Measurements from ENCODE around the gene ITGA1.
A peak's percentile ranks its signal among the peaks of the same experiment; 100 is the strongest.
"Not testable (repeated sequence)": the region's sequence is repeated elsewhere in the genome, so short reads cannot be mapped to it uniquely, and the experiment has no call there.

The ITGA1 gene

DNA sequence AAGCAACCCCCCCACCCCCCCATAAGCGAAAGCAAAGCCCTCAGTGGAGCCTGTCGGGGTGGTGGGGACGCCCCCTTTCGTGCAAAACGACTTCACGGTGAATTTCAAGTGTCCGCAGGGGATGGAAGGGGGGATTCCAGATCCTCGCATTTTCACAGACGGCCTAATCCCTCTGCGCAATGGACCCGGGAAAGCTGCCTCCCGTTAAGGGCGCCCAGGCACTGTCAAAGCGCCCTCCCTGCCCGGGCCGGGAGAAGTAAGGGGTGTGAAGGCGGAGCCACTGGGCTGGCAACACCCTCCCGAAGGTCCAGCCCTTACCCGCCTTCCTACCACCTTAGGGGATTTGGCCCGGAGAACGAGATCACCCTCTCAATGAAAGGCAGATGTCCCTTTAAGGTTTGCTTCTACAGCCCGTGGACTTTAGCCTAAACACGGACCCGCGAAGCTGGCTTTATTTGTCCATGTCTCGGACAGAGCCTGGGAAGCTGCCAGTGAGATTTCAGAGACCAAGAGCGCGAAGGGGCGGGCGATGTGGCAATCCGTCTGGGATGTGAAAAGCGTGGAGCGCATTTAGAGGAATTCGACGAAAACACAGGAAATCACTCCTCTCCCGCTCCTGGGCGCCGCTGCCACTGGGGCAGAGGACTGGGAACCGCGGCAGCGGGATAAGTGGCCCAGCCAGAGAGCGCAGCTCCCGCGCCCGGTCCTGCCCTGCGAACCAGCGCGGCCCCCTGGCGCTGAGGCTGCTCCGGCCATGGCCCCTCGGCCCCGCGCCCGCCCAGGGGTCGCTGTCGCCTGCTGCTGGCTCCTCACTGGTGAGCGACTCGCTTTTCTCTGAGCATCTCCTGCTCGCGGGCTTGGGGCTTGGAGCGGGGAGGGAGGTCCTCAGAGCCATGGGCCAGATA, at the start of gene ITGA1, which contains the start of gene PELO:
TSS of gene ITGA1 (plus strand) at position 317 of the 905 bp plus-strand sequence. CDS start at position 755, 438 bp downstream.
TSS of gene PELO (plus strand) at position 317 of the 905 bp plus-strand sequence. CDS start 12,479 bp downstream, outside the sequence.
- DNase-seq, result peak; percentile 30 to 69

DNA sequence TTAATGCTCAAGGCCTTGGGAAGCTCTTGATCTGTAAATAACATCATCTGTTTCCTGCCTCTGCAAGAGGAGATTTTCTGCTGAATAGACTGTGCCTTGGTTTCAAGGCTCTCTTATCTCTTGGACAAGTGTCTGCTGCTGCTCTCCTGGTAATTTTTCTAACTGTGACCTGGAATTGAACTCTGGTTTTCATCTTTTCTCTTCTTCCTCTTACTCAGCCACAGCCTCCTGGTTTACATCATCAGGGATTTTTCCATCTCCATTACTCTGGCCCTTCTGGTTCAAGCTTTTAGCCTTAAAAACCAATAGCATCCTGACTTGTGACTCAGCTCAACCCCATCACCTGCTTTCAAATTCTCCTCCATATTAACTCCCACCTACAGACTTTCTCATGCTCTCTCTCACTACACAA, 49.6 kb upstream of the ITGA1 start:
- DNase-seq, result no peak

DNA sequence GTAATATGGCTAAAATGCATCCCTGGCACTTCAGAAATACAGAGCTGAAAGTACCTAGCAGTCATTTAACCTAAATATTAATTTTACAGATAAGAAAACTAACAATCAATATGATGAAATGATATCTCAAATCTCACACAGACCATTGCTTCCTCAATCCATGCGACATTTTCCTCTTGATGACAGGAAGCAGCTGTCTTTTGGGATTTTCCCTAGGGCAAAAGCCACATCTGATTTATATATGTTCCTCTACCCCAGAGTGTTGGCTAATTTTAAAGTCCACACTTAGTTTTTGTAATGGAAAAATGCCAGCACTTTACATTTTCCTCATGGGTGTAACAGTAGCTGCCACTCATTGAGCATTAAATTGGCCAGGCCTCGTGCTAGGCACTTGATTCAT, 47.7 kb upstream of the ITGA1 start:
- no peak for DNase-seq

GRCh38 chr5:52743012-52743411, 44.7 kb upstream of the ITGA1 start:
- DNase-seq, result no peak

GRCh38 chr5:52743529-52743928, 44.2 kb upstream of the ITGA1 start:
- no peak for DNase-seq

- no peak for DNase-seq
Observed at GRCh38 chr5:52743970-52744369, 43.7 kb upstream of the ITGA1 start.

DNA sequence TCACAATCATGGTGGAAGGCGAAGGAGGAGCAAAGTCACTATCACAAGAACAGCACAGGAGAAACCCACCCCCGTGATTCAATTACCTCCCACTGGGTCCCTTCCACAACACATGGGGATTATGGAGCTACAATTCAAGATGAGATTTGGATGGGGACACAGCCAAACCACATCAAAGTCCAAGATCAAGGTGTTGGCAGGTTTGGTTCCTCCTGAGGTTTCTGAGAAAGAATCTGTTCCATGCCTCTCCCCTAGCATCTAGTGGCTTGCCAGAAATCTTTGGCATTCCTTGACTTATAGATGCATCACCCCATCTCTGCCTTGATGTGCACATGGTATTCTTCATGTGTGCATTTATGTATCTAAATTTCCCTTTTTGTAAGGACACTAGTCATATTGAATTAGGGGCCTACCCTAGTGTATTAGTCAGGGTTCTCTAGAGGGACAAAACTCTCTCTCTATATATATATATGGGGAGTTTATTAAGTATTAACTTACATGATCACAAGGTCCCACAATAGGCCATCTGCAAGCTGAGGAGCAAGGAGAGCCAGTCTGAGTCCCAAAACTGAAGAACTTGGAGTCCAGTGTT, 42.8 kb upstream of the ITGA1 start:
- DNase-seq, result not testable (repeated sequence)

DNA sequence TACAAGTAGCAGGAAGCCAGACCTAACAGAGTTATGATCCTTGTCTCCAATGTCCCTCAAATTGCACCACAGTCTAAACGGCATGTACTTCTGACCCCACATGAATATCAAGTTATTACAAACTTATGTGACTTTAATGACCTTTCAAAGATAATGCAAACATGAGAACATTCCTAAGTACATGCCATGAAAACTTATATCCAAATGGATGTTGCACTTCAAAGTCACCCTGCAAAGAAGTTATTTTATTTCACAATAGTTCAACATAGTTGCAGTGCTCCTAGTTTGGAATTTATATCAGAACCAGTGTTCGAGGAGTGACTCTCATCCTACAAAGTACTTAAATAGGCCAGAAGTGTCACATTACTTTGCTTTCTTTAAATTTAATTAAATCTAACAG, 41.2 kb upstream of the ITGA1 start:
- no peak for DNase-seq

DNA sequence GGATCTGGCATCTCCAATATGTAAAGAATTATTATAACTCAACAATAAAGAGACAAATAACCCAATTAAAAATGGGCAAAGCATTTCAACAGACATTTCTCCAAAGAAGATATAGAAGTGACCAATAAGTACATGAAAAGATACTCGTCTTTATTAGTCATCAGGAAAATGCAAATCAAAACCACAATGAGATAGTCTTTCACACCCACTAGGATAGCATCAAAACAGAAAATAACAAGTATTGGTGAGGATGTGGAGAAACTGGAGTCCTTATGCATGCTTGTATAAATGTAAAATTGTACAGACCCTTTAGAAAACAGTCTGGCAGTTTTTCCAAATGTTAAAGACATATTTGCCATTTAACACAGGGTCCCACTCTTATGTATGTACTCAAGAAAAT, 39.1 kb upstream of the ITGA1 start:
- DNase-seq, result no peak

DNA sequence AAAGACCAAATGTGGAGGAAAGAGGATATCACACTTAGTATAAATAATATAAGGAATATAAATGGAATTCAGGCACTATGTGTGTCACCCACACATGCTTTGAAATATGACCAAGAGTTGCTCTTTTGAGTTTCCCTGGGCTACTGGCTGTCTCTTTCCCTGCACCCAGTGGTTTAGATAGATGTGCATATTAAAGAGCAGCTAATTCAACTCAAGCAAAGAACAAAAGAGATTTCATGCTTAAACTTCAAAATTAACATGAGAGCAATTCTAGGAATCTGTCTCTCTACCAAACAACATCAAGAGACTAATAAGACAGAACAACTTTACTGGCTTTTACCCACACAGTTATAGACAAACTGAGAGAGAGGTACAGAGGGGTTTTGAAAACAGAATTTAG, 38.0 kb upstream of the ITGA1 start:
- DNase-seq, result no peak

DNA sequence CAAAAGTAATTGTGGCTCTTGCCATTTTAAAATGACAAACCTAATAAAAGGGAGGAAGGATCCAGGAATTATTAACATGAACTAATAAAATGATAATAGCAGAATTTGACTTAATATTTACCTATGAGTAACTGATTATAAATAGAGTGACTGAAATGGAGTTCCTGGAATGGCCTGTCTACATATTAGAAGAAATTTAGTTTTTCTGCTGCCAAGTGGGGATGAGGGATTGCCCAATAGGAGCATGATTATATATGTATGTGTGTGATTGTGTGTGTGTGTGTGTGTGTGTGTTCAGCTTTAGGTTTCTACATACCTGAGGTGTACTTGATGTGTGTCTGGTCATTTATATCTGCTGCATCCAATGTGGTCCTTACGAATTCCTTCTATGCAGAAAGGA, 36.6 kb upstream of the ITGA1 start:
- no peak for DNase-seq

DNA sequence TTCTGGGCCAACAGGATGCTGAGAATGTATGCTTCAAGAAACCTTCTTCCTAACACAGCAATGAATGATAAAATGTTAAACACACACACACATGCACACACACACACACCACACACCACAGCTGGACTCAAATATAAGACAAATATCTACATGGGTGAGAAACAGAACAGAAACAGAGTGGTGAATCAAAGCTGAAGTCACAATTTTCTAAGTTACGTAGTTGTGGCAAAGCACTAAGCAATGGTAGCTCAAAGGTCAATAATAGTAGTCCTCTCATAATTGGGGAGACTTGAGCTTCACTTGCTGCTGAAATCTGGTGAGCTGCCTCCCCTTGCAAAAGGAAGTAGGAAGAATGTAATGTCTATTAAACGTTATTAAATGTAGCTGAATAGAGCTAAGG, 33.7 kb upstream of the ITGA1 start:
- no peak for DNase-seq

GRCh38 chr5:52757527-52757926, 30.2 kb upstream of the ITGA1 start:
- no peak for DNase-seq

GRCh38 chr5:52758014-52758413, 29.7 kb upstream of the ITGA1 start:
- DNase-seq, result no peak

DNA sequence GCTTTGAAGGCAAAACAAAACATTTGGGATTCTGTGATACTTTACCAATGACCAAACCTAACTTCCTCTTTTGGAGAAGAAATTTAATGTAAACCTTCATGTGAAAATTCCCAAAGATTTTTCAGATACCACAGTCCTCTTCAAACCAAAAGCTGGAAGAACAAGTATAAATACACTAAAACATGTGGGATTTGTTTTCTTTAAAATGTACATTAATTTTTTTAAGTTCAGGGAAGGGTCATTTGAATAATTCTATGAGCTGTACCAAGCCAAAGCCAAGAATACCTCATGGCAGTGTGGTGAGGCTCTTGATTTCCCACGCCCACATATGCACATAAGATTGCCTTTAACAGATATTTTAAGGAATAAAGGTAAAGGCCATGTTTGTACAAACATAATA, 28.4 kb upstream of the ITGA1 start:
- no peak for DNase-seq

- DNase-seq, result no peak
Observed at GRCh38 chr5:52760695-52761366, 26.9 kb upstream of the ITGA1 start.

- DNase-seq, result no peak
Observed at GRCh38 chr5:52767217-52767743, 20.4 kb upstream of the ITGA1 start.

GRCh38 chr5:52767766-52768480, 19.8 kb upstream of the ITGA1 start:
- no peak for DNase-seq

DNA sequence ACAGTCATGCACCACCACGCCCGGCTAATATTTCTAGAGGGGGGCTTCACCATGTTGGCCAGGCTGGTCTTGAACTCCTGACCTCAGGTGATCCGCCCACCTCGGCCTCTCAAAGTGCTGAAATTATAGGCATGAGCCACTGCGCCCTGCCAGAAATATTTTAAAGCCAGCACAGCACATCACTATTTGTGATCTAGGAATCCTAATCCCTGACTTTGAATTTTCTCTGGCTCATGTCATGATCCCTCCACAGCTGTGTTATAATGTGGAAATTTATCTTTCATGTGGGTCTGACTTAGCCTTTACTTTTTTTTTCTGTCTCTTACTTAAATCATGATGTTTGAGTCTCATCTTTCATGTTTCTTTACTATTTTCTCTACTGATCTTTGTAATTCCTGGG, 18.7 kb upstream of the ITGA1 start:
- DNase-seq, result no peak

DNA sequence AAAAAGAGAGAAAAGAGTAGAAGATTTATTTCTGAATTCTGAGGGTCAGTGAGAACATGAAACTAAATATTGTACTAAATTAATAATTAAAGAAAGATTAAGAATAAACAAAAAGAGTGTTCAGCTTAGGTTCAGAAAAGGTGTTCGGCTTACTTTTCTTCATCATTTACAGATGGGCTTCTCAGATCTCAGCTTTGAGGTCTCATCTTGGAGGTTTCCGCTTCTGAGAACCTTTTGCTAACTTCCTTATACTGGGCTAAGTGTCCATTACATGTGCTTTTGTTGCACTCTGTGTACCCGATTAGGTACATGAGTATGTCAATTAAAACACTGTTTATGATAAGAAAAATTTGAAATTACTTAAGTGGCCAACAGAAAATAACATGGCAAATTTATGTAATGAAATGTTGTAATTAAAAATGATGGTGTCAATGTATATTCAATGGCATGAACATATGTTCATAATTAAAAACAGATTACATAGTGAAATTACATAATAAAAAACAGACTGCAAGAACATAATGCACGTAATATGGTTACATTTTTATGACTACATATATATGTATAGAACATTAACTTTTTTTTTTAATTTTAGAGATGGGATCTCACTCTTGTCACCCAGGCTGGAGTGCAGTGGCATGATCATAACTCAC, 17.3 kb upstream of the ITGA1 start:
- DNase-seq, result no peak

GRCh38 chr5:52771343-52772039, 16.2 kb upstream of the ITGA1 start:
- no peak for DNase-seq

DNA sequence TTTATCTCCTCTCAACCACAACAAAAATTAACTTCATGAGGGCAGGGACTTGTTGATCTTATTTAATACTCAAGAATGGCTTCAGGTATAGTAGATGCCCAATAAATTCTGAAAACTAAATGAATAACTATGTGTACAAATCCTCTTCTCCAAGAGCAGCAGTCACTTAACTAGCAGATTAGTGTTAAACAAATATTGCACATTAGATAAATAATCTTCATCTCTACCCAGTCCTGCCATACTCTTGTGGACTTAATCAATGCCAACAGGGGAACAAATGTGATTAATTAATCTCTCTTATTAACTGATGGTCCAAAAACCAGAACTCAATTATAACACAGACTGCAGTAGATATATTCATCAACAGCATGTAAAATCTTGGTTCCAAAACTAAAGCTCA, 15.0 kb upstream of the ITGA1 start:
- DNase-seq, result no peak
